Fibroblast of skin of abdomen (primary cell): ENCODE data around the gene TMEM253.

ENCODE experiments used
- DNase-seq: peaks from one replicate; pipeline ENCODE4 v3.0.0-alpha.2; 2013

The TMEM253 gene

DNA sequence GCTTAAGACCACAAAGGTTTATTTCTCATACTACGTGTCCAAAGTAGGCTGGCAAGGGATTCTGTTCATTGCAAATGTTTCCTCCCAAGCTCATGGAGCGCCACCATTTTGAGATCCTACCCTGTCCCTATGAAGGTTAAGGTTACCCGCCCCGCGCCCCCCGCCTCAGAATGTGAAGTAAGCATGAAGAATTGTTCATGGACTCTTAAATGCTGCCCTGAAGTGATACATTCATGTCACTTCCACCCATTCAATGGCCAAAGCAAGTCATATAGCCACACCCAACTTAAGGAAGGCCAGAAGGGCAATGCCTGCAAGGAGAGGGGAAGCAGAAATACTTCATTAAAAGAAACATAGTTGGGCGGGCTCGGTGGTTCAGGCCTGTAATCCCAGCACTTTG lies 4.2 kb downstream of the TMEM253 start:
- no peak for DNase-seq

DNA sequence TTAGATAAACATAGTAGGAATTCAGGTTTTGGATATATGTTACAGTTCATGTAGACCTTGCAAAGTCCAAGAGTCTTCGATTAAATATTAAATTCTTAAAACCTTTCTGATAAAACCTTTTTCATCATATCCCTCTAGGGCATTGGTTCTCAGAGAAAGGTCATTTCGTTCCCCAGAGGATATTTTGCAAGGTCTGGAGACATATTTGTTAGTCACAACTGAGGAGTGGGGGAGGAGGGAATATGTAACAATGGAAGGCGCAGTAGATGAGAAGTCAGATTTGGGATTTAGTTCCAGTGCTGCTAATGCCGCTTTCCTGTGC lies 5.3 kb downstream of the TMEM253 start:
- DNase-seq = no peak

DNA sequence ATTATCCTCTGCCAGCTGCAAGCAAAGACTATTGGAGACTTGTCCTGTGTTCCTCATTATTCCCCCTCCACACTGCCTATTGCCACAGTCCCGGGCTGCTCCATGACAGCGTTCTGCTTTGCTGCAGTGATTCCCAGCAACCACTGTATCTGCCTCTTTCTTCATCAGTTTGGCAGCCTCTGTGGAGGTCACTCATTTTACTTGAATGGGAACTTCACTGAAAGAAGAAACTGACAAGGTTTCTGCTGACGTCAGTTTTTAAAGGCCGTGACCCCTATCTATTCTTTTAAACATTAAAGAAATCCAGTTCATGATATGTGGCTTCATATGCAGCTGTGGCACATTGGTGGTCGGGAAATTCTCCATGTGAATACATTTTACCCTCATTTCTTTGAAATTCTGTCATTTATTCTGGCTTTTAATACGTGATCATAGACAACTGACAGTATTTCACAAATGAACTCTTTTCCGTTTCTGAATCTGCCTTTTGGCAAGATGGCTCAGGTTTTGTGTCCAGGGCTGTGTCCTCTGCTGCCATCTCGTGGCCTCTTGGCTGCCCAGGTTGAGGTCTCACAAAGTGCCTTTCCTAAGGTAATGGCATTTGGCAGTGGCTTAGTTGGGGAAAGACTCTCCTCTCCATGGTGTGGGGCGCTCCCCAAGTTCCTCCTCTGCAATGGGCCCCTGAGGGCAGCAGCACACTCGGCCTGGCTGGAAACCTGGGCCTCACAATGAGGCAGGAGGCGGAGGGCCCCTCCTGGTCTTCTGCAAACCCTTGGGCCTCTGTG lies 5.8 kb downstream of the TMEM253 start:
- peak; percentile 69 for DNase-seq

DNA sequence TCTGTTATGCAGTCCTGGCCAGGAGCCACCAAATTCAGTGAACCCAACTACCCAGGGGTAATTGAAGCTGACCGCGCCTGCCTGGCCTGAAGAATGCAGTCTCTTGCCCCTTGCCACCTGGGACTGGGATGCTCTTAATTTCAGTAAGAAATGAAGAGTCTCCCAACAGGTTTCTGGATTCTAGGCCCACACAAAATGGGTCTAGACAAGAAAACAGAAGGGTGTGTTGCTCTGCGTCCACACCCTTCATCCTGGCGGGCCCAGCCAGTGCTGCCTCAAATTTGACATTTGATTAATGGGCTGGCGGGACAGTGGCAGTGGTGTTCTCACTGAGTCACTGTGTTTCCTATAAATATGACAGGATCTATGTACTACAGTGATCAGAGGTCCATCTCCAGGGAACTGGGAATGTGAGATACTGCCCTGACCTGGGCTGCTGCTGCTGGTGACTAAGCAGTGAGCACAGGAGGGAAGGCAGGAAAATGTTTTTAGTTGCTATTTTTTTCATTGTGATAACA lies 6.5 kb downstream of the TMEM253 start:
- no peak for DNase-seq

DNA sequence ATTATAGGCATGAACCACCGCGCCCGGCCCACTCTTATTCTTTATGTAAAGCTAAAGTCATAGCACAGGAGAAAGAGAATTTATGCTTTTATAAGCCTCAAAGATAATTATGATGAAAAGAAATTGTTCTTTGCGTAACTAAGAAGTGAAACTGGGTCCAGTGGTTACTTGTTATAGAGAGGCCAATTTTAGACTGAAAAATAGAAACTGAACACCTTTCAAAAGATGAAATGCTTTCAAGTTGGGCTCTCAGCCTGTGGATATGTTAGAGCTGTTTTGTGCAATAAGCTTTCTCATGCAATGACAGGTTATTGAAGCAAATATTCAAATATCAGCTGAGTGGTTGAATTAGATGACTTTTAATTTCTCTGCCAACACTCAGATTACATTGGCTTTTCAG lies 7.9 kb downstream of the TMEM253 start:
- no peak for DNase-seq

DNA sequence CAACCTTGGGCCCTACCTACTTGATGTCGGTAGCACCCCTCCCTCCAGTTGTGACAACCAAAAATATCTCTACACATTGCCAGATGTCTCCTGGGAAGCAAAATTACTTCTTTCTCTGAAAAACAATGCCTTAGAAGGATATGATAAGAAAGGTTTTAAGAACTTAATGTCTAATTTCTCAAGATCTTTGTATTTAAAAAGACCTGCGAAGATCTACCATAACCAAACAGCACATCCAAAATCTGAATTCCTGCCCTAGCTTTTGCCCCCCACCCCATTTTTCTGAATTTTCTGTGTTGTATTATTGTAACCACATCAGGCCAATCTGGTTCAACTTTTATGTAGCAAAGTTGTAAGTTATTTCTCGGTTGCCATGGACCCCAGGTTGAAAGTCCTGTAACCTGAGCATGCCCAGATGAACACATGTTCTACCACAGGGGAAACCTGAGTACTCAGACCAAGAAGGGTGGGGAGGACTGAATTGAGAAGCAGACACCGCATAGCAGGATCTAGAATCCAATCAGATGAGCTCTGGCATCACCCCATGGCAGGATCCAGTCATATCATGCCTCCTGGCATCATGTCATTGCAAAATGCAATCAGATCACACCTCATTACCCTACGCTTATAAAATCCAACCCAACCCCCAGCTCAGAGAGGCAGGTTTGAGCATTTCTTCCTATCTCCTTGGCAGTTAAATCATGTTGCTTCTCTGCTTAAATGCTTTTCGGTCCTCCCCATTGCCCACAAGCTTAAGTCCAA lies 8.7 kb downstream of the TMEM253 start:
- DNase-seq = no peak

DNA sequence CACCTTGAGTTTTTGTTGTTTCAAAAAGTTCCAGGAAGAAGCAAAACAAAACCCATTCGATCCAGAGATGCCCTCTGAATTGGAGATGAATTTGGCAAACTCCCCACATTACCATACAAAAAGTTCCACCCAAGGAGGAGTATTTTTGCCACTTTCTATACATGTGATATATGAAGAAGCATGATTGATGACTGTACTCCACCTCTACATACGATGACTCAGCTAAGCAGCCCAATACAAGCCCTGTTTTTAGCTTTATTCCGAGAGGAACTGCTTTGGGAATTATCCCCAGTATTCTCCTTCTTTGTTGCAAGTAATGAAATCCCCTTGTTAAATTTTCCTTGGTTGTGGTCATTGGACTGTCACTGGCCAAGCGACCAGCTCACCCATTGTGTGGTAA lies 11.4 kb downstream of the TMEM253 start:
- no peak for DNase-seq

DNA sequence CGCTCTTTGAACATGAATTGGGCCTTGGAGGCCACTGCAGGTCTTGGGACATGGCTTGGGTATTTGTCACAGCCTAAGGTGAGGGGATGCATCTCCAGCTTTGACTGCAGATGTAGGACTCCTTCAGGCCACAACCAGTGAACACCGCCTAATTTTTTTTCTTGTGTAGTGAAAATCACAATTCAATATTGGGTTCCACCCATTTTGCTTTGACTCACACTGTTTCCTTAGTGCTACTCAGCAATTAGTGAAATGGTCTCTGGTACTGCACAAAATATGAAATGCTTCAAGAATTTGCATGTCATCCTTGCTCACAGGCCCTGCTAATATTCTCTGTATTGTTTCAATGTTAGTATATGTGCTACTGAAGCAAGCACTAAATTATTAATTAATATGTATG lies 12.5 kb downstream of the TMEM253 start:
- DNase-seq = no peak

DNA sequence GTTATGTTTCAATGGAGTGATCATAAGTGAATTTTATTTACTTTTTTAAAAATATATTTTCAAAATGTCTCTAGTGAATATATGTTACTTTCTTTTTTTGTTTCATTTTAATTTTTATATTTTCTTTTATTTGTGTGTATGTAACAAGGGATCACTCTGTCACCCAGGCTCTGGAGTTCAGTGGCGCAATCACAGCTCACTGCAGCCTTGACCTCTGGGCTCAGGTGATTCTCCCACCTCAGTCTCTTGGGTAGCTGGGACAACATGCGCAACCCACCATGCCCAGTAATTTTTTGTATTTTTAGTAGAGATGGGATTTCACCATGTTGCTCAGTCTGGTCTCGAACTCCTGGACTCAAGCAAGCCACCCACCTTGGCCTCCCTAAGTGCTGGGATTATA lies 18.1 kb downstream of the TMEM253 start:
- no peak for DNase-seq

DNA sequence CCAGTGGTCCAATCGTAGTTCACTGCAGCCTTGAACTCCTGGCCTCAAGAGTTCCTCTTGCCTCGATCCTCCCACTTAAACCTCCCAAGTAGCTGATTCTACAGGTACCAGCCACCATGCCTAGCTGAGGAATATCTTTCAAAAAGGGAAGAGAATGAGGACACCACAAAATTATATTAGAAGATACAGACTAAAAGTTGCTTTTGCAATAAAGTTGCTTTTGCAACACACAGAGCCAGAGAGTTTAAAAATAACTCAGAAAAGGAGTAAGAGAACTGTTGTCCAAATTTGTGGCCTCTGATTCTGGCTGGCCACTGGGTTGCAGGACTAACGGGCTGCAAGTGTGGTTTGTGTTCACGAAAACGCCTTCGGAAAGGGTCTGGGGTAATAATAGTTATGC lies 19.8 kb downstream of the TMEM253 start:
- no peak for DNase-seq

DNA sequence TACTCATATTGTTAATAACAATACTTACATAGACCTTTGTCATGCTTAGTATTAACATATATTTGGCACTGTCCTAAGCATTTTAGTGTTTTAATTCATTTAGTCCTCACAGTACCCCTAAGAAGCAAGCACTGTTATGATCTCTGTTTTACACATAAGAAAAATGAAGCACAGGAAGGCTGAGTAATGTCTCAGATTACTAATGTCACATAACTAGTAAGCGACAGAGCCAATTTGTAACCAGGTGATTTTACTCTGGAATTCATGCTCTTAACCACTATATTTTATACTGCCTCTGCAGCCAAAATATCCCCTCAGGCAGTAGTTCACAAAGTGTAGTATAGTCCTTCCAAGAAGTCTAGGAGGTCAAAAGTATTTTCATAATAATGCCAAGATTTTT lies 20.3 kb downstream of the TMEM253 start:
- DNase-seq = no peak

DNA sequence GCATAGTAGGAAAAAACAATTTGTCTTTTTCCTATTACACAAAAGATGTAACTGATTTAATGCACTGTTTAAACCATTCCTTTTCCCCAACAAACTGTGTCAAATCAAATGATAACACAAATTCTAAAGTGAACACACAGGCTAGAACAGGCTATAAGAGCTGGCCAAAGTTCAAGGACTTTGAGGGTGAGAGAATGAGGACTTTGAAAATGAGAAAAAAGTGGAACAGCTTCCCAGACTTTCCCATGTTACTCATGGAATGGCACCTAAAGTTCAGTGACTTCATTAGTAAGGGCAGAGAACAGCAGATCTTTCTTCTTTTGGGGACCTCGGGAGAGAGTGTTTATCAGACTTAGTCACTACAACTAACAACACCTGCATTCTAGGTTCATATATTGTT lies 22.6 kb downstream of the TMEM253 start:
- DNase-seq = no peak

DNA sequence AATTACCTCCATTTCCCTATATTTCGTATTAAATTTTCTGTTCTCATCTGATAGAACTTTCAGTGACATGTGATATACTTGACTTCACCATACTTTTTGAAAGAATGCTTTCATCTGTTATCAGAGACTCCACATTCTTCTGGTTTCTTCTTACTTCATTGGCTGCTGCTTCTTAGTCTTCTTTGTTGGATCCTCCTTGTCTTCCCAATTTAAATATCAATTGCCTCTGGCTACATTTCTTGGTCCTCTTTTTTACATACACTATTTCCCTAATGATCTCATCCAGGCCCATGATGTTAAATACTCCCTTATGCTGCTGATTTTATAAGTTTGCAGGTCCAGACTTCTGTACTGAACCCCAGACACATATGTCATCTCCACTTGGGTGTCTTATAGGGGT lies 33.0 kb downstream of the TMEM253 start:
- no peak for DNase-seq

DNA sequence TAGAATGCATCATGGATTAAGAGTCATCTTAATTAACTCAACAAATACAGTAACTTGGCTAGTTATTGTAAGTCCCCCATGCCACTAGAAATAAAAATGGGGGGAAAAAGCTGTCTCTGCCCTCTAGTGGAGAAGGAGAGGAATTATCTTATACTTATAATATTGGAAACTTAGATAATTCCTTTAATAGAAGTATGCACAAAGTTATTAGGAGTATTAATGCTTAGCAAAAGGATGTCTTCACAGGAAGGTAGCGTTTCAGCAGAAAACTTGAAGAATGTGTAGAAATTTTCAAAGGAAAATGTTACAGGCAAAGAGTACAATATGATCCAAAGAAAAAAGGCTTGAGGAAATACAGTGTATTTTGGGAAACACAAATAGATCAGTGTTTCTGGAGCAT lies 35.2 kb downstream of the TMEM253 start:
- peak; percentile 4 for DNase-seq

DNA sequence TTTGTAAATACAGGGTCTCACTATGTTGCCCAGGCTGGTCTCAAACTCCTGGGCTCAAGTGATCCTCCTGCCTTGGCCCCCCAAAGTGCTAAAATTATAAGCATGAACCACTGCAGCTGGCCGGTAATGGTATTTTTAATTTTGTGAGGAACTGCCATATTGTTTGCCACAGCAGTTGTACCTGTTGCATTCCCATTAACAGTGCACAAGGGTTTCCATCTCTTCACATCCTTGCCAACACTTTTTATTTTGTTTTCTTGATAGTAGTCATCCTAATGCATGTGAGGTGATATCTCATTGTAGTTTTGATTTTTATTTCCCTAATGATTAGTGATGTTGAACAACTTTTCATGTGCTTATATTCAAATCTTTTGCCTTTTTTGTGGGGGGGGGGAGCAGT lies 41.5 kb downstream of the TMEM253 start:
- no peak for DNase-seq

DNA sequence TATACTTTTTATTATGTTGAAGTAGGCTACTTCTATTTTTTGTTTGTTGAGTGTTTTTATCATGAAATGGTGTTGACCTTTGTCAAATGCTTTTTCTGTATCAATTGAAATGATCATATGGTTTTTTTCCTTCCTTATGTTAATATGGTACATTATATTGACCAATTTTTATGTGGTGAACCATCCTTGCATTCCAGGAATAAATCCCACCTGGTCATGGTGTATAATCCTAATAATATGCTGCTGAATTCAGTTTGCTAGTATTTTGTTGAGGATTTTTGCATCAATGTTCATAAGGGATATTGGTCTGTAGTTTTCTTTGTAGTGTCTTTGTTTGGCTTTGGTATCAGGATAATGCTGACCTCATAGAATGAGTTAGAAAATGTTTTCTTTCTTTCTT lies 44.6 kb downstream of the TMEM253 start:
- DNase-seq = no peak

DNA sequence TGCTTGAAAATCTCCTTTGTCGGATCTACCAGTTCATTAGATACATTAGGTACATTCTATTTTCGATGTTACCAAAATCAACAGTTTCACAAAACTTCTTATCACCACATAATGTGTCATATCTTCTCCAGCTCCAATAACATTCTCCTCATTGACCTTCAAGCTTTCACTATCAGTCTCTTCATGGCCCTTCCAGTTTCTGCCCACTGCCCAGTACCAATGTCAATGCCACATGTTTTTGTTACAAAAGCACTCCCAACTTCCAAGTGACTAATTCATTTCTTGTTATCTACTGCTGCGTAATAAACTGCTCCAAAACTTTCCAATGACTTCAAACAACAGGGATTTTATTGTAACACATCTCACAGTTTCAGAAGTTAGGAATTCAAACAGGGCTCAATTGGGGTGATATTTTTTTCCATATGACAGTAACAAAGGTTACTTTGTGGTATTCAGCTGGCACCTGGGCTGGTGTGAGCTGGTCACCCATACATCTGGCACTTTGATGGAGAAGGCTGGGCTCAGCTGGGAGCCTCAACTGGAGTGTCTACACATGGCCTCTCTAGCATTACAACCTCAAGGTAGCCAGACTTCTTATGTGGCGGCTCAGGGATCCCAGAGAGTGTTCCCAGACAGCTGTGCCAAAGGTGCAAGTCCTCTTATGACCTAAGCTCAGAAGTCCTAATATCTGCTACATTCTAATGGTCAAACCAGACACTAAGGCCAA lies 48.9 kb downstream of the TMEM253 start:
- no peak for DNase-seq
